ENCODE measurements around the gene RBP3.

RBP3 gene

DNA sequence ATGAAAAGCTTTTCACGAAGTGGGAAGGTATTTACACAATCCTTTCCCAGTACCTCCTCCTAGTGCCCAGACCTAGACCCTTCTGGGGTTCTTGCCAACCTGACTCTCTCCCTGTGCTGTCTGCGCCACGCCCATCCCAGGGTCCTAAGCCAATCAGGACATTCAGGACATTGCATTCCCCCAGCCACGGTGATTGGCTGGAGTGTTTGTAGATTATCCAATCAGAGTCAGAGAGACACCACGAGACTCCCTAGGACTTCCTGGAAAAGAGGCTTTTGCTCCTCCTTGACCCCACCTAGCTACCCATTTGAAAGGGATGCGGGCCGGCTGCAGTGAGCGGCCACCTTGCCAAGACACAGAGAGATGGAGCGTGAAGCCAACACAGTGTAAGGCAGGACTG is 29.5 kb upstream of the RBP3 start:
- DNase-seq (ENCODE audit: low read depth) = no peak

GRCh38 chr10:47319784-47320183 is 28.4 kb upstream of the RBP3 start:
- DNase-seq (ENCODE audit: low read depth) = no peak

DNA sequence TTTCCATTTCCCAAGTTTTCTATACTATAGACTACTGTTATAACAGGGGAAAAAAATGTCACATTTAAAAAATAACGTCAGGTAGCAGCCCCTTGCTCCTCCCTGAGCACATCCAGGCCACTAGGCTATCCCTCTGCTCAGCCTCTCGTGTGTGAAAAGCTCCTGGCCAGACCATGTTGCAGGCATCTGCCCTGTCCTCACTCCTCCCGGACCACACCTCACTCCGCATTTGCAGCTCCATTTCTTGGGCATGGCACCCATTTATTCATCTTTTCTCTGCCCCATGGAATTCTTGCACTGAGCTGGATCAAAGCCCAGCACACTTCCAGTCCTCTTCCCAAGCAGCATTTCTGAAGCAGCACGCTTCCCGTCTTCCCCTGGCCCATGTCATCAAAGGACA is 27.4 kb upstream of the RBP3 start:
- no peak for DNase-seq (ENCODE audit: low read depth)

- no peak for DNase-seq (ENCODE audit: low read depth)
Observed at GRCh38 chr10:47321521-47322195, 26.5 kb upstream of the RBP3 start.

- no peak for DNase-seq (ENCODE audit: low read depth)
Observed at GRCh38 chr10:47322300-47323061, 25.7 kb upstream of the RBP3 start, which contains the start of gene GDF2. GDF2 (plus strand) TSS chr10:47322454; CDS start chr10:47322669, 215 bp downstream.

GRCh38 chr10:47323087-47323486 is 25.1 kb upstream of the RBP3 start:
- DNase-seq (ENCODE audit: low read depth) = no peak

- no peak for DNase-seq (ENCODE audit: low read depth)
Observed at GRCh38 chr10:47323636-47324296, 24.4 kb upstream of the RBP3 start.

- no peak for DNase-seq (ENCODE audit: low read depth)
Observed at GRCh38 chr10:47325303-47326291, 22.6 kb upstream of the RBP3 start.

DNA sequence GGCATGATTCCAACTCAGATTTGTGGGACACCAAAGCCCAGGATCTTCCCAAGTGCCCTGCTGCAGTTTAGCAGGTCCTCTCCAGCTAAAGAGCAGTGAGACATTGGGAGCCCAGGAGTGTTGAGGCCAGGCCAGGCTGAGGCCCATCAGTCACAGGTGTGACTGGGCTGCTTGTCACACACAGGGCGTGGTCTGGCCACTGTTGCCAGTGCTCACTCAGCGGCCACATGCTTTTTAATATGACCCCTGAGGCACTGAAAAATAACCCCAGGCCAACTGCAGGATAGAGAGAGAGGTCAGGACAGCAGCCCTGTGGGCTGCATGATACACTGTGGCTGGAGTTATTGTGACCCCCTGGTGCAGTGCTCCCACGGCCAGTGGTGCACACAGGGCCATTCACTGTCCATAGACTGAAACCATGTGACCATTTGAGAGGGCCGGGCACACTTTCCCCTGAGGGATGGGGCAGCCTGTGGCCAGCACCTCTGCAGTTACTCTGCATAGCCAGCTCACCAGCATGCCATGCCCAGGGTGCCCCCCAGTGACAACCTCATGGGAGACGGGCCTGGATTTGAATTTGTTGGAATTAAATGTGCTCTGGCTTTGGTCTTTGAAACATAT is 21.7 kb upstream of the RBP3 start:
- DNase-seq (ENCODE audit: low read depth) = no peak

GRCh38 chr10:47326927-47327330 is 21.2 kb upstream of the RBP3 start:
- DNase-seq (ENCODE audit: low read depth) = no peak

- DNase-seq (ENCODE audit: low read depth) = no peak
Observed at GRCh38 chr10:47329855-47330254, 18.3 kb upstream of the RBP3 start.

DNA sequence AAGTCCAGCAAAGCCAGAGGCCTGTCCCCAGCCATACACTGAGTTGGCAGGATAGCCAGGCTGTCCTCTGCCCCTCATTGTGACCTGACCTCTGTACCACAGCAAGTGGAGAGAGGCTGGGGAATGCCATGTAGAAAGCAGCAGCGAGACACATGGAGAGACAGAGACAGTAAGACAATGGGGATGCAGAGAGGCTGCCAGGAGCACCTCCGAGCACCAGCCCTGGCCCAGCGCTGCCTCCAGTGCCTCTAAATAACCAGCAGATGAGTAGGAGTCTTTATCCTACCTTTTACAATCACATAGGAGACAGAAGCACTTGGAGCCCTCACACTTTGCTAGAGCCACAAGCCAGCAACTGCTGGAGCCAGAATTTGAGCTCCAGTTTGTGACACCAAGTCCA is 17.8 kb upstream of the RBP3 start:
- DNase-seq (ENCODE audit: low read depth) = no peak

DNA sequence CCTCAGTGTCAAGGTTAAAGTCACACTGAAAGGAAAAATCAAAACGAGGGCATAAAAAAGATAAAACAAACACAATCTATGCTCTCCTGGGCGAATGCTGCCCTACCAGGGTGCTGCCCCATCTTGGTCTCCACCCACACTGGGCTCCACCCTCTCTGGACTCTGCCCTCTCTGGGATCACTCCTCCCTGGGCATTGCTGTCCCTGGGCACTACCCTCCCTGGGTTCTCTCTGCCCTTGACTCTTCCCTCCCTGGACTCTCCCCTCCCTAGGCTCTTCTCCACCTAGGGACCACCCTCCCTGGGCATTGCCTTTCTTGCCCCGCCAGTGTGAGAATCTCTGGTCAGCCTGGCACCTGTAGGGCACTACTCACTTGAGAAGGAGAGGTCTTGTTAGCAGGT is 17.4 kb upstream of the RBP3 start:
- no peak for DNase-seq (ENCODE audit: low read depth)

- no peak for DNase-seq (ENCODE audit: low read depth)
Observed at GRCh38 chr10:47331491-47331890, 16.7 kb upstream of the RBP3 start.

- no peak for DNase-seq (ENCODE audit: low read depth)
Observed at GRCh38 chr10:47331954-47332353, 16.2 kb upstream of the RBP3 start.

DNA sequence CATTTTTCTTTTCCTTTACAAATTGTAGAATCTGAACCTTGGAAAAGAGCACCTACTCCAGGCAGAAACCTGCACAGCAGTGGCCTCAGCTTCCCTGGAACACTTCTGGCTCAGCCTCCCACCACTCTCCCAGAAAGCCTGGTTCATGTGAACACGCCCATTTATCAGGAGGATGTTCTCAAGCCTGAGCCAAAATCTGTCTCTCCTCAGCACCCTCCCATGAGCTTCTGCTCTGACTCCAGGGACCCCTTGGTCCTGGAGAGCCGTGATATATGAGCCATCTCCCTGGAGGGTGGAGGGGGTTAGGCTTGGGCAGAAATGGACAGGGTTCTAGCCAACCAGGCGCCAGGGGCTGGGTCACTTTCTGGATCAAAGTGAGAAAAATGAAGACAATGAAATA is 15.8 kb upstream of the RBP3 start:
- DNase-seq (ENCODE audit: low read depth) = no peak

GRCh38 chr10:47332946-47333345 is 15.2 kb upstream of the RBP3 start:
- no peak for DNase-seq (ENCODE audit: low read depth)

GRCh38 chr10:47333532-47333931 is 14.6 kb upstream of the RBP3 start:
- DNase-seq (ENCODE audit: low read depth) = no peak

- no peak for DNase-seq (ENCODE audit: low read depth)
Observed at GRCh38 chr10:47334466-47335295, 13.5 kb upstream of the RBP3 start.

- no peak for DNase-seq (ENCODE audit: low read depth)
Observed at GRCh38 chr10:47335906-47336305, 12.3 kb upstream of the RBP3 start.

All from T follicular helper cell (primary cell).